C4-2B (cell line): Measurements from ENCODE around the gene CREB5.

Experiments used
- ZFX ChIP-seq: fragments of 450-650 bp; IDR thresholded peaks from 2 replicates; pipeline ENCODE4 v1.6.1; 2017
- TF ChIP-seq, protein P1 (sequence below): fragments of 450-650 bp; conservative IDR thresholded peaks from 2 replicates; pipeline ENCODE4 v1.5.1; 2017; ENCODE audit warnings: mild to moderate bottlenecking

GRCh38 chr7:28685242-28685643, 272.9 kb downstream of the CREB5 start:
- TF ChIP-seq, protein P1, sequence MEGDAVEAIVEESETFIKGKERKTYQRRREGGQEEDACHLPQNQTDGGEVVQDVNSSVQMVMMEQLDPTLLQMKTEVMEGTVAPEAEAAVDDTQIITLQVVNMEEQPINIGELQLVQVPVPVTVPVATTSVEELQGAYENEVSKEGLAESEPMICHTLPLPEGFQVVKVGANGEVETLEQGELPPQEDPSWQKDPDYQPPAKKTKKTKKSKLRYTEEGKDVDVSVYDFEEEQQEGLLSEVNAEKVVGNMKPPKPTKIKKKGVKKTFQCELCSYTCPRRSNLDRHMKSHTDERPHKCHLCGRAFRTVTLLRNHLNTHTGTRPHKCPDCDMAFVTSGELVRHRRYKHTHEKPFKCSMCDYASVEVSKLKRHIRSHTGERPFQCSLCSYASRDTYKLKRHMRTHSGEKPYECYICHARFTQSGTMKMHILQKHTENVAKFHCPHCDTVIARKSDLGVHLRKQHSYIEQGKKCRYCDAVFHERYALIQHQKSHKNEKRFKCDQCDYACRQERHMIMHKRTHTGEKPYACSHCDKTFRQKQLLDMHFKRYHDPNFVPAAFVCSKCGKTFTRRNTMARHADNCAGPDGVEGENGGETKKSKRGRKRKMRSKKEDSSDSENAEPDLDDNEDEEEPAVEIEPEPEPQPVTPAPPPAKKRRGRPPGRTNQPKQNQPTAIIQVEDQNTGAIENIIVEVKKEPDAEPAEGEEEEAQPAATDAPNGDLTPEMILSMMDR = no peak
- no peak for TF ChIP-seq ZFX
